Mucosa of rectum (tissue), 2 donors: ENCODE measurements around the gene GPC4.

Source experiments
- H3K27ac ChIP-seq, 2 donors: one replicate each; pipeline ENCODE4 v1.7.0; 2013; ENCODE audit warnings: inconsistent platforms in 2 of 2, low read depth in 2 of 2, low read length in 2 of 2
- H3K27me3 ChIP-seq, 2 donors: one replicate each; pipeline ENCODE4 v1.7.0; 2013; ENCODE audit warnings: low read length in 2 of 2; ENCODE audit not compliant: control insufficient read depth in 2 of 2, insufficient read depth in 2 of 2
- H3K36me3 ChIP-seq, 2 donors: one replicate each; pipeline ENCODE4 v1.7.0; 2013; ENCODE audit warnings: low read length in 2 of 2; ENCODE audit not compliant: control insufficient read depth in 2 of 2, insufficient read depth in 2 of 2
- H3K4me1 ChIP-seq, 2 donors: one replicate each; pipeline ENCODE4 v1.7.0; 2013; ENCODE audit warnings: low read length in 2 of 2, mild to moderate bottlenecking in 1 of 2; ENCODE audit not compliant: control insufficient read depth in 2 of 2, insufficient read depth in 2 of 2
- H3K4me3 ChIP-seq, 2 donors: one replicate each; pipeline ENCODE4 v1.7.0; 2013; ENCODE audit warnings: low read length in 2 of 2
- H3K9ac ChIP-seq, 2 donors: one replicate each; pipeline ENCODE4 v1.7.0; 2013; ENCODE audit warnings: low read length in 2 of 2, low read depth in 1 of 2, mild to moderate bottlenecking in 1 of 2
- H3K9me3 ChIP-seq, 2 donors: one replicate each; pipeline ENCODE4 v1.7.0; 2013; ENCODE audit warnings: low read length in 2 of 2; ENCODE audit not compliant: control insufficient read depth in 2 of 2
- donor health status: healthy.
- donor health status: Normal muscosa, but diverticular disease.

Gene GPC4

GRCh38 chrX:133412246-133412645 lies 3.0 kb downstream of the GPC4 start:
- Histone ChIP-seq H3K27ac (no peak overlapping the region), H3K9me3 (no peaks in the 10 kb centered on the region), H3K4me1 (no peaks in the 10 kb centered on the region), H3K9ac (no peak overlapping the region), H3K4me3 (no peak overlapping the region), H3K36me3 (no peaks in the 10 kb centered on the region), H3K27me3 (peaks cover 0 to 2% of the 10 kb centered on the region in 2 donors)

DNA sequence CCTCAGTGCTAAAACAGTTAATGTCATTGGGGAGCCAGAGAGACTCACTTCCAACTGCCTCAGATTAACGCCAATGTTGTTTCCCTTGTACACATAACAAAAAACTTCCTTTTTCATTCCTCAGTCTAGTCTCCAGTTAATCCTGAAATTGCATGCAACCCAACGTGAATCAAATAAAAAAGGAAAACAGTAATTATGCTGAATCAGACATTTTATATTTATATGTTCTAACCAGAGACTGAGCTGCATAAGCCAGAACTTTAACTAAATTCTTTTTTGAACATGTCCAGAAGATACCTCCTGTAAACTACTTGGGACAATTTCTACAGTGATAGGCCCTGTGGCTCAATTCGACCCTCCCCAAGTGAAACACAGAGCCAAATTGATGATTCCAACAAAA lies 4.7 kb downstream of the GPC4 start:
- H3K36me3 ChIP-seq = no peaks in the 10 kb centered on the region
- H3K4me1 ChIP-seq = no peaks in the 10 kb centered on the region
- no peaks in the 10 kb centered on the region for H3K27me3 ChIP-seq
- no peak overlapping the region for H3K27ac ChIP-seq
- H3K4me3 ChIP-seq = no peak overlapping the region
- H3K9me3 ChIP-seq = no peaks in the 10 kb centered on the region
- no peak overlapping the region for H3K9ac ChIP-seq

GRCh38 chrX:133405498-133406185 lies 9.6 kb downstream of the GPC4 start:
- no peaks in the 10 kb centered on the region for H3K27me3 ChIP-seq
- no peak overlapping the region for H3K9ac ChIP-seq
- H3K9me3 ChIP-seq = no peaks in the 10 kb centered on the region
- H3K4me1 ChIP-seq = no peaks in the 10 kb centered on the region
- H3K36me3 ChIP-seq = no peaks in the 10 kb centered on the region
- H3K4me3 ChIP-seq = no peak overlapping the region
- no peak overlapping the region for H3K27ac ChIP-seq

DNA sequence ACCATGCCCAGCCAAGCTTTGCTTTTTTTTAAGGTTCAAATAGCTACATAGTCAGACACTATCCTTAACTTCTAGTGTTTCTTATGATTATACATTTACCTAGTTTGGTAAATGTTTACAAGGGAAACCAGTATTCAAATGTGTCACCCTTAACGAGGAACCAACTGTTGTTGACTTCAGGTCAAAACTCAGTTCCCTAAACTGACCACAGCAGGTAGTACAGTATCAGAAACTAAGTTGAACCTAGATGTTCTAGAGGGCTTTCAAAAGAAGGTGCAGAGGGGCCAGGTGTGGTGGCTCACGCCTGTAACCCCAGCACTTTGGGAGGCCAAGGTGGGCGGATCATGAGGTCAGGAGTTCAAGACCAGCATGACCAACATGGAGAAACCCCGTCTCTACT lies 11.3 kb downstream of the GPC4 start:
- Histone ChIP-seq H3K4me1 (no peaks in the 10 kb centered on the region), H3K9me3 (no peaks in the 10 kb centered on the region), H3K9ac (no peak overlapping the region), H3K27me3 (no peaks in the 10 kb centered on the region), H3K27ac (no peak overlapping the region), H3K4me3 (no peak overlapping the region), H3K36me3 (no peaks in the 10 kb centered on the region)

- Histone ChIP-seq H3K27ac (no peak overlapping the region), H3K36me3 (no peaks in the 10 kb centered on the region), H3K4me1 (no peaks in the 10 kb centered on the region), H3K27me3 (no peaks in the 10 kb centered on the region), H3K4me3 (no peak overlapping the region), H3K9ac (no peak overlapping the region), H3K9me3 (no peaks in the 10 kb centered on the region)
Observed at GRCh38 chrX:133402830-133403625, 12.3 kb downstream of the GPC4 start.

DNA sequence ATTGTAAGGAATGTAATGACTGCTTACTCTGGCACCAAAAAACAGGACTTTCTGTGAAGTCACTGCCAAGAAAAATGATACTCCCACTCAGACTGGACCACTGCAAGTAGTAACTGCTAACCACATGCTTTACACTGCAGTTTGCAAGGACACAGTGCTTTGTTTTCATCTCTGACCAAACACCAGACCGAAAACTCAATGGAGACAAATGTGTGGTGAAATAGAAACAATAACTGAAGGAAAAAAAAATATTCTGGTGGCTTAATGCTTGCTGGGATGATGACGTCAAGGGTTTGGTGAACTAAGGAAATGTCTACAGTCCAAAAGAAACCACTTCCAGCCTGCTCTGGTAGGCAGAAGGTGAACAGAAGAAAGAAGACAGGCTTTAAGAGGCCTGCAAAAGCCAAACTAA lies 13.2 kb downstream of the GPC4 start:
- Histone ChIP-seq H3K36me3 (no peaks in the 10 kb centered on the region), H3K4me1 (no peaks in the 10 kb centered on the region), H3K27ac (no peak overlapping the region), H3K9ac (no peak overlapping the region), H3K9me3 (no peaks in the 10 kb centered on the region), H3K4me3 (no peak overlapping the region), H3K27me3 (no peaks in the 10 kb centered on the region)

DNA sequence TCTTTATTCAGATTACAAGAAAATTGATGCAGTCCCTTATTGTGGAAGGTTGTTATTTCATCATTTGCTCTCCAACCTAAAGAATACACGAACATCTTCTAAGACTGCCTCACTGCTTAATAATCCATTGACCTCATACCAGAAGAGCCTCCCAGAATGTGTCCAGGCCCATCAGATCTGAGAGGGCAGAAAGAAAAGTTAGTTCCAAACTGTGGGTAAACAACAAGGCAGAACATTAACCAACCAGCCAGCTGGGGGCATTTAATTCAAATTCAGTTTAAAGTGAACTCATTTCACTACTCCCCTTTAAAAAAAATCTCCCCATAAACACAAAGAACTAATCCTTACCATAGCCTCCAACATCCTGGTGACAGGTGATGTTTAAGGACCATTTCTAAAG lies 13.8 kb downstream of the GPC4 start:
- no peak overlapping the region for H3K4me3 ChIP-seq
- no peaks in the 10 kb centered on the region for H3K4me1 ChIP-seq
- no peaks in the 10 kb centered on the region for H3K27me3 ChIP-seq
- H3K27ac ChIP-seq = no peak overlapping the region
- no peak overlapping the region for H3K9ac ChIP-seq
- no peaks in the 10 kb centered on the region for H3K9me3 ChIP-seq
- H3K36me3 ChIP-seq = no peaks in the 10 kb centered on the region

- Histone ChIP-seq H3K27ac (no peak overlapping the region), H3K9ac (no peak overlapping the region), H3K4me1 (no peaks in the 10 kb centered on the region), H3K9me3 (no peaks in the 10 kb centered on the region), H3K4me3 (no peak overlapping the region), H3K27me3 (no peaks in the 10 kb centered on the region), H3K36me3 (no peaks in the 10 kb centered on the region)
Observed at GRCh38 chrX:133399411-133399810, 15.9 kb downstream of the GPC4 start.

DNA sequence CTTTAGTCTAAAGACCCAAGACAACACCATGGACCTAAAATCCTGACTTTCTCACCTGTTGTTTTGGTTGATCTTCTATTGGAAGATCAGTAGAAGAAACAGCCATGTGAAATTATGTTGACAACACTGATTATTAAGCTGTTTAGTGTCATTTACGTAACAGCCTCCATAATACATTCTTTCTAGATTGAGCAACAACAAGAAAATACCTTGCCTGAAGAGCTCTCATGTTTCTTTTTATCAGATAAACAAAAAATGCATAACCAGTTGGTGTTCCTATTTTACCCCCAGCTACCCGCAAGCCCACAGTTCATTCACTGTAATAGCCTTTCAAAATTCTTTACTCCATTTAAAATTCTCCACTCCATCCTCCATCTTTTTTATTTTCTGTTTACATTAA lies 20.5 kb downstream of the GPC4 start:
- Histone ChIP-seq H3K36me3 (no peaks in the 10 kb centered on the region), H3K4me1 (peaks cover 3 to 4% of the 10 kb centered on the region in 2 donors), H3K27ac (no peak overlapping the region)

DNA sequence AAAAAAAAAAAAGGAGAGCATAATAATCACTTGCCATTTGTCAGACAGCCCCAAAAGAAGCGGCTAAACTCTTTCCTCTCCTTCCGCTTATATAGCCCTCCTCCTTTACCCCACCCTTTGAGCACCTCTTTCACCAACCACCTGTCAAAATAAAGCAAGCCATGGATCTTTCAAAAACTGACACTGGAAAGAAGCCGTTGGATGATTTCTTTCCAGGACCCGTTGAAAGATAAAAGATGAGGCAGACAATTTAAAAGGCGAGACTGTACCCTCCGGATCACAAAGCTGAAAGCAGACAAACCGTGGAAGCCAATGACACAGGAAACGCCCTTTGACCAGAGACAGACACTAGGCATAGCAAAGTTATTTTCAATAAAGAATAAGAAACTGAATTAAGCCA lies 22.6 kb downstream of the GPC4 start:
- Histone ChIP-seq H3K4me3 (no peak overlapping the region), H3K36me3 (no peaks in the 10 kb centered on the region), H3K9me3 (no peaks in the 10 kb centered on the region), H3K4me1 (peaks cover 3 to 4% of the 10 kb centered on the region in 2 donors), H3K27ac (no peak overlapping the region), H3K9ac (no peak overlapping the region), H3K27me3 (peaks cover 0 to 5% of the 10 kb centered on the region in 2 donors)

More for the DNA sequence above, 20.5 kb downstream of the GPC4 start:
- Histone ChIP-seq H3K9me3 (no peaks in the 10 kb centered on the region), H3K27me3 (peaks cover 0 to 1% of the 10 kb centered on the region in 2 donors), H3K9ac (no peak overlapping the region), H3K4me3 (no peak overlapping the region)
